CD4-positive, alpha-beta T cell treated with Interleukin-1 beta for 1 hour (primary cell): ENCODE measurements around the gene HSPA1L.

ENCODE experiments used
- DNase-seq, 2 donors: peaks; one replicate each; pipeline ENCODE4 v3.0.0-alpha.2; 2020 to 2022

Gene HSPA1L

DNA sequence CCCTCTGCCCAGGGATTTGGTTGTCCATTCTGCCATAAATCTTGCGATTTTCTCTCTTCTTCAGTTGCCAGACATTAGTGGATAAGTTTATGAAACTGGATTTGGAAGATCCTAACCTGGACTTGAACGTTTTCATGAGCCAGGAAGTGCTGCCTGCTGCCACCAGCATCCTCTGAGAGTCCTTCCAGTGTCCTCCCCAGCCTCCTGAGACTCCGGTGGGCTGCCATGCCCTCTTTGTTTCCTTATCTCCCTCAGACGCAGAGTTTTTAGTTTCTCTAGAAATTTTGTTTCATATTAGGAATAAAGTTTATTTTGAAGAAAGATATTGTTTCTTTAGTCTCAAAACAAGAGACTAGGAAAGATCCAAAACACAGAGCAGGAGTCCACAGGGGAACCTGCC is 52.7 kb downstream of the HSPA1L start, which contains the start of gene SAPCD1:
Gene SAPCD1, plus strand, starts transcription at position 301 of the 400 bp plus-strand sequence. CDS start 399 bp downstream, outside the sequence.
- DNase-seq, result no peak

DNA sequence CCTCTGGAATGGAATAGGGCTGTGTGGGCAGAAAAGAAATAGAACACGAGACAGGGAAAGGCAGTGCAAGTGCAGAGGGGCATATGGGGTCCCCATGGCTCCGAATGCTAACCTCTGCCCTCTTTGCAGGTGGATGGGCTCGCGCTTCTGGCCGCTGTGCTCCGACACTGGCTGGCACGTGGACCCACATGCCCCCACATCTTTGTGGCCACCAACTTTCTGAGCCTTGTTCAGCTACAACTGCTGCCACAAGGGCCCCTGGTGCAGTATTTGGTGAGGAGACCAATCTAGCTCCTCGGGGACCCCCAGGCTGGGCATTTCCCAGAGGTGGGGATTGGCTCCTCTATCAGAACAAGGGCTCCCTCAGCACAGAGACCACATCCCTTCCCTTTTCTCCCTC is 53.7 kb downstream of the HSPA1L start:
- no peak for DNase-seq

DNA sequence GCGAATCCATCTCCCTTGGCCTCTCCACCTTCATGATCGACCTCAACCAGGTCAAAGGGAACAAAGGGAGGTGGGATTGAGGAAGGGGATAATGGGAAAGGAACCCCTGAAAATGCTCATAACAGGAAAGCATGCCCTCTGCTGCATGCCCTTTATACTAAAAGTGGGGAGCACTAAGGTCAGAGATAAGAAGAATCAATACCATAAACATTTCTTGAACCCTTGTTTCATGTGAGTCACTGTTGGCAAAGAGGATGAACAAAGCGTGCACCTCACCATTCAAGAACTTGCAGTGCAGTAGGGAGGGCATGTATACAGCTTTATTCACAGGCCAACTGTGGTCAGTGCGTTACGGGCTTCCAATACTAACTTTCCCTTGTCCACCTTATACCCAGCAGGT is 54.3 kb downstream of the HSPA1L start:
- no peak for DNase-seq
